Measurements from ENCODE around the gene HELZ2. TPM values are rescaled to one million over a fixed set of nuclear protein-coding genes. Genes with fewer than 3 reads are reported as not detected.
"Not testable (repeated sequence)": the region's sequence is repeated elsewhere in the genome, so short reads cannot be mapped to it uniquely, and the experiment has no call there.

HELZ2 gene
- total and polyA plus RNA-seq, 2 of the 4 experiments (the other 2 are of a cell fraction), result 4.7 to 10.6 TPM

- H3K18ac ChIP-seq (ENCODE audit: low read depth, low read length); intact Hi-C loops (cut with micrococcal nuclease); H3K4ac ChIP-seq (ENCODE audit: low read depth, low read length); H3K9me3 ChIP-seq (ENCODE audit: control insufficient read depth, insufficient read depth, low read length); H3K4me3 ChIP-seq (ENCODE audit: insufficient read depth, low read depth, low read length); in situ Hi-C loops (cut with MboI; ENCODE audit: low sequenced_read_pairs); H2AFZ ChIP-seq (replicated peaks; ENCODE audit: low read length, poor library complexity); POLR2A ChIA-PET (ENCODE audit: unreplicated experiment); H3K14ac ChIP-seq (replicated peaks; ENCODE audit: low read depth, low read length); H3K27me3 ChIP-seq (ENCODE audit: control insufficient read depth, insufficient read depth, low read length); BruUV-seq (replicated peaks); H2BK15ac ChIP-seq (ENCODE audit: low read depth, low read length); H2BK5ac ChIP-seq (ENCODE audit: low read depth, low read length, poor library complexity, severe bottlenecking); H2BK120ac ChIP-seq (ENCODE audit: low read depth, low read length); dilution Hi-C loops (cut with HindIII; ENCODE audit: low sequenced_read_pairs, unreplicated experiment); H2AK9ac ChIP-seq (replicated peaks; ENCODE audit: low read depth, low read length, poor library complexity); DNase-seq; H3K9me1 ChIP-seq (ENCODE audit: insufficient read depth, low read length); H3K56ac ChIP-seq (ENCODE audit: extremely low read depth, insufficient read depth, low read length); H3K4me2 ChIP-seq (ENCODE audit: low read depth, low read length); H4K5ac ChIP-seq (ENCODE audit: low read depth, low read length); CTCF ChIA-PET; H3K23ac ChIP-seq (ENCODE audit: low read depth, low read length); H3K27ac ChIP-seq (ENCODE audit: insufficient read depth, low read length); H4K91ac ChIP-seq (ENCODE audit: insufficient read depth, low read depth, low read length); H2BK20ac ChIP-seq (ENCODE audit: low read depth, low read length); H3K9ac ChIP-seq (ENCODE audit: low read depth, low read length); H2AK5ac ChIP-seq (ENCODE audit: low read depth, low read length); H4K8ac ChIP-seq (ENCODE audit: low read depth in 2 of 2, low read length in 2 of 2); ATAC-seq (ENCODE audit: low read depth); H4K20me1 ChIP-seq (ENCODE audit: insufficient read depth, low read length): not testable (repeated sequence)
- peaks cover 10% of the 10 kb centered on the region for H3K4me1 ChIP-seq (ENCODE audit: control insufficient read depth, insufficient read depth, low read length)
- peaks cover 19% of the 10 kb centered on the region for H3K36me3 ChIP-seq (ENCODE audit: control insufficient read depth, insufficient read depth, low read length)
- H3K79me1 ChIP-seq (ENCODE audit: low read depth in 1 of 2, low read length in 2 of 2), result peaks cover 4 to 13% of the 10 kb centered on the region in 2 experiments
- no CpG with 5 or more reads among the region's 11 CpGs for WGBS, 2 experiments (ENCODE audit: extremely low coverage in 2 of 2, insufficient read length in 1 of 2)
Measured at GRCh38 chr20:63571087-63571478, 3.0 kb downstream of the HELZ2 start.
